Endometrial microvascular endothelial cells (primary cell): Measurements from ENCODE around the gene ERFL. TPM values are rescaled to one million over a fixed set of nuclear protein-coding genes. Genes with fewer than 3 reads are reported as not detected.

Source experiments
- in situ Hi-C: cut with HindIII; loops from 2 replicates; pipeline ENCODE4 v1.10.0; 2017; ENCODE audit warnings: low sequenced_read_pairs, low pct_unique_long_range_greater_than_20kb; ENCODE audit errors: inconsistent ontology term
- total RNA-seq: library from RNA; depleted of rRNA; stranded (reverse); fragments of >200 nt; gene quantifications from one replicate; pipeline ENCODE4 v1.2.3, GENCODE V29; 2015; ENCODE audit errors: inconsistent ontology term

The ERFL gene
- total RNA-seq, 1 donor from 2014 or later, result not detected

- in situ Hi-C loops, result no loop called here
These were observed 1.4 kb upstream of the ERFL start for GRCh38 chr19:41929536-41930071.

GRCh38 chr19:41928754-41929535 lies 696 bp upstream of the ERFL start:
- in situ Hi-C loops, result no loop called here

- in situ Hi-C loops, result no loop called here
These were observed 604 bp downstream of the ERFL start for GRCh38 chr19:41927497-41928192.

- in situ Hi-C loops, result no loop called here
These were observed 1.3 kb downstream of the ERFL start for GRCh38 chr19:41926763-41927496.

DNA sequence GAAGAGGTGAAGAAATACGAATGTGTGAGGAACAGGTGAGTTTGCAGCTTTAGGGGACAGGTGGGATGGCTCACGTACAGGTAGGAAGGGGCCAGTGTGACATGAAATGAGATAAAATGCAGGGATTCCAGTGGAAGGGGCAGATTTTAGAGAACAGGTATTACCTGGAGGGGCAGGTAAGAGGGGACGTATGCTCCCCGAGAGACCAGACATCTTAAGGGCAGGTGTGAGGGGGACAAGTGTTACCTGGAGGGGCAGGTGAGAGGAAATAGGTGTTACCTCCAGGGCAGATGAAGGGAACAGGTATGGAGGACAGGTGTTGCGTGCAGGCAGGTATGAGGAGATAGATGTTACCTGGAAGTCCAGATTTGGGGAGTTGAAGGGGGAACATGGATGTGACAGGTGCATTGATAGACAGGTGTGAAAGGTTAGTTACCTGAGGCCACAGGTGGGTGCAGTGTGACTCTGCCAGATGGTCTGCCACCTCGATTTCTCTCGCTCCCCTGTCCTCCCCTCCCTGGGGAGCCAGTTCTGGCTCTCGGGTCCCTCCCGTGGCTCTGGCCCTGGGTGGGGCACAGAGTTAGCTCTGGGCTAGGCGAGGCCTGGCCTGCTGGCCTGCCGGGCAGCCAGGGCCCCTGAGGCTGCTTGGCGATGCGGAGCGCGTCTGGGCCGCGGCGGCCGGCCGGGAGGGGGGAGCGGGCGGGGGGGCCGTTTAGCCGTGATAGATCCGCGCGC lies 2.1 kb downstream of the ERFL start:
- in situ Hi-C loops, result no loop called here

- in situ Hi-C loops, result no loop called here
These were observed 2.8 kb downstream of the ERFL start for GRCh38 chr19:41925208-41926003.

DNA sequence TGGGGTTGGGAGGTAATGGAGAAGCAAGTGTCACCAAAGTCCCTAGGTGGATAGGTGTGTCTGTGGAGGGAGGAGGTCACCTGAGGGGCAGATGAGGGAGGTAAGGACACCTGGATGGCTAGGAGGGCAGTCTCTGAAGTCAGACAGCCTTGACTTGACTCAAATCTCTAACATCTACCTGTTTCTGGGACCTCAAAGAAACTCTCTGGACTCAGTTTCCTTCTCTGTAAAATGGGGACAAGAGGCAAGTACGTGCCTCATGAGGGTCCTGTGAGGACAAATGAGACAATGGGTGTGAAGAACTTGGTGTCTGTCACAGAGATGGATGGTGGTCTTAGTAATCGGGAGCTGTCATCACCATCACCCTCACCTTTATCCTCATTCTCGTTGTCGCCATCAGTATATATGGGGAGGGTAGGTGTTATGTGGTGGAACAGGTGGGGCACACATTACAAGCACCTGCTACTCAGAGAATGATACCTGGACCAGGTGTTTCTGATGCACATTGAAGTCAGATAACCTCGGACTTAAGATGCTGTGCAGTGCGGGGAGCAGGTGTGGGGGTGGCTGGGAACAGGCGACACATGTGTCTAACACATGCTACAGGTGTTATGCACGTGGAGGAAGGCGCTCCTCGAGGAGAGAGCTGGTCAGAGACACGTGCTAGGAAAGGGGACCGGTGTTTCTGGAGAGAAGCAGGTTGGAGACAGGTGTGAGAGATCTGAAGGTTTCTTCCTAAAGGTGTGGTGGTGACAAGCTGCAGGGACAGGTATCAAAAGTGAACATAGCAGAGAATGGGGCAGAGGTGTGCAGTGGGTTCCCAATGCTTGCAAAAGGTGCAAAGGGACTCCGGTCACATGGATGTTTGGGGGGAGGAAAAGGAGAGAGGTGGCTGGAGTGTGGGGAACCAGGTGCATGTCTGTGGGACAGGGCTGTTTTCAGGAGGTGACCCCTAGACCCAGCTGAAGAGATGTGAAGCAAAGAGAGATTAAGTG lies 3.8 kb downstream of the ERFL start:
- in situ Hi-C loops, result no loop called here

DNA sequence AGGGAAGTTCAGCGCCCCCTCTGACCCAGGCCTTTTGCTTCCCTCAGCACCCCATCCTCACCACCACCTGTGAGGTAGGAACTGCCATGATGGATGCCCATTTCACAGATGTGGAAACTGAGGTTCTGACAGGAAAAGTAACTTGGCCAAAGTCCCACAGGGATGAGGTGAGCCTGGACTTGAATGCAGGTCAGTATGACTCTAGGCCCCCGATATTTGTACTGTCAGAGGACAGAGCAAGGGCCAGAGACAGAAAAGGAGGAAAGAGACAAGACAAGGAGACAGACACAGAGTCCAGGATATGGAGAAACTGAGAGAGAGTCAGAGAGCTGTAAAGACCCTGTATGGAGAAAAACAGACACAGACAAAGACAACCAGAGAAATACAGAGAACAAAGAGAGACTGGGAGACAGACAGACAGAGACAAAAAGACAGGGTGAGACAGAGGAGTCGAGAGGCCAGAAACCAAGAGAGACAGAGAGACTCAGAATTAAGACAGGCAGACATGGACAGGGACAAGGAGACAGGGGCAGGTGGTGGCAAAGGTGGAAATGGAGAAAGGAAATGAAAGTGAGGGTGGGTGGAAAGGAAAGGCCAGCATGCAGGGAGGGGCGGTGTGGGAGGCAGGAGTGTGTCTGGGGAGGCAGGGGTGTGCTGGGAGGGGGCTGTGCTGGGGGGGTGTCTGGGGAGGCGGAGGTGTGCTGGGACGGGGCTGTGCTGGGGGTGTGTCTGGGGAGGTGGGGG lies 5.0 kb downstream of the ERFL start:
- in situ Hi-C loops, result no loop called here

DNA sequence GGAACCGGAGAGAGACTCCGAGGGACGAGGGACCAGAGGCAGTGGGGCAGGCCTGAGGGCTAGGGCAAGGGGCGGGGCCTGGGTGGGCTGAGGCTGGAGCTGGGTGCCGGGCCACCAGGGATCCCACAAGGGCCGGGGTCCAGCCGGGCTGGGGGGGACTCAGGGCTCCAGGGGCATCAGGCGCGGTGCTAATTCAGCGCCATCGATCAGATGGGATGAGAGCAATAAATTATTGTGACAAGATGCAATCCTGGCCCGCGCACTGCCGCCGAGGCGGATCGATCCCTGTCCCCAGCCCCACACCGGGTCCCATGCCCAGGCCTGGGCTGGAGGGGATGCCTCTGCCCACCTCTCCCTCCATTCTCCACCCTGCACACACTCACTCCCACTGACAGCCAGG lies 5.7 kb downstream of the ERFL start:
- in situ Hi-C loops, result no loop called here

GRCh38 chr19:41921577-41922576 lies 6.4 kb downstream of the ERFL start:
- in situ Hi-C loops, result no loop called here

DNA sequence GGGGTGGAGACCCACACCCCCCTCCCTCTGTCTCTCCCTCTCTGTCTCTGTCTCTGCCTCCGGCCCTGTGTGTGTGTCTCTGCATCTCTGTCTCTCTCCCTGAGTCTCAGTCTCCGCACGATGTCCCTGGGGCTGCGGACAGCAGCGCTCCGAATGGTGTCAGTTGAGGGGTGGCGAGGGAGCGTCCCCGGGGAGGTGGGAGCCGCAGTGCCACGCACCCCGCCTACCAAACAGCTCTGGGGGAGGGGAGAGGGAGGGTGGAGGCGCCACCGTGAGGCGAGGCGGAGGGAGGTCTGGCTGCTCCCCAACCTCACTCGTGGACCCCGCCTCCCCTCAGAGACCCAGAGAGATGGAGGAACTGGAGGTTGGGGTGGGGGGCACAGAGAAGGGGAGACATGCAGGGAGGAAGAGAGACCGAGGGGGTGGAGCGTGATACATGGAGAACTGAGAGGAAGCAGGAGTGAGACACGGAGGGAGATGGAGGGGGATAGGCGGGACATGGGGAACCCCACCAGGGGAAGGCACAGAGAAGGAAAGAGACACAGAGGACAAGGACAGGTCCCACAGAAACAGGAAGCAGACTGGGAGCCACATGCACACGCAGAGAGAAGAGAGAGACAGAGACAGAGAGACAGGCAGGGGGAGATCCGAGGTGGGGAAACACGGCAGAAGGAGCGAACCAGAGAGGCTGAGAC lies 7.2 kb downstream of the ERFL start:
- in situ Hi-C loops, result no loop called here

DNA sequence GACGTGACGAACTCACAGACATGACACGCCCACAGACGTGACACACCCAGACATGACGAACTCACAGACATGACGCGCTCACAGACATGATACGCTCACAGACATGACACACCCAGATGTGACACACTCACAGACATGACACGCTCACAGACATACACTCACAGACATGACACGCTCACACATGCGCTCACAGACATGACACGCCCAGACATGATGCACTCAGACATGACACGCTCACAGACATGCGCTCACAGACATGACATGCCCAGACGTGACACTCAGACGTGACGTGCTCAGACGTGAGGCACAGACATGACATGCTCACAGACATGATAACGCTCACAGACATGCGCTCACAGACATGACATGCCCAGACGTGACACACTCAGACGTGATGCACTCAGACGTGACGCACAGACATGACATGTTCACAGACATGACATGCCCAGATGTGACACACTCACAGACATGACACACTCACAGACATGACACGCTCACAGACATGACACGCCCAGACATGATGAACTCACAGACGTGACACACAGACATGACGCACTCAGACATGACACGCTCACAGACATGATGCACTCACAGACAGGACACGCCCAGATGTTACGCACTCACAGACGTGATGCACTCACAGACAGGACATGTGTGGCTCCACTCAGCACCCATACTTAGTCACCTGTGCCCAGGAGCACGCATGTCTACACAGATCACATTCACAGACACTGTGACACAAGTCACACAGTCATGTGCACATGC lies 8.1 kb downstream of the ERFL start:
- in situ Hi-C loops, result no loop called here

GRCh38 chr19:41918653-41919244 lies 9.5 kb downstream of the ERFL start:
- in situ Hi-C loops, result no loop called here

- in situ Hi-C loops, result no loop called here
These were observed 10.2 kb downstream of the ERFL start for GRCh38 chr19:41918095-41918494.
